HUES6 (cell line): ENCODE measurements around the gene JAM3.
A peak's percentile ranks its signal among the peaks of the same experiment; 100 is the strongest.

Experiments used
- H3K27ac ChIP-seq: 2 replicates; pipeline ENCODE4 v1.7.0; 2013; ENCODE audit warnings: low read depth, mild to moderate bottlenecking, low read length, inconsistent platforms
- H3K27me3 ChIP-seq: 2 replicates; pipeline ENCODE4 v1.6.1; 2013; ENCODE audit warnings: low read length; ENCODE audit not compliant: control insufficient read depth, insufficient read depth
- H3K36me3 ChIP-seq: 2 replicates; pipeline ENCODE4 v1.6.1; 2013; ENCODE audit warnings: low read length; ENCODE audit not compliant: control insufficient read depth, insufficient read depth
- H3K4me1 ChIP-seq: 2 replicates; pipeline ENCODE4 v1.6.1; 2013; ENCODE audit warnings: low read length; ENCODE audit not compliant: control insufficient read depth, insufficient read depth
- H3K4me3 ChIP-seq: 2 replicates; pipeline ENCODE4 v1.5.1; 2013; ENCODE audit warnings: low read depth, low read length
- H3K9ac ChIP-seq: one replicate; pipeline ENCODE4 v1.6.1; 2013; ENCODE audit warnings: mild to moderate bottlenecking, low read length
- H3K9me3 ChIP-seq: 2 replicates; pipeline ENCODE4 v1.6.1; 2013; ENCODE audit warnings: low read depth, low read length; ENCODE audit not compliant: control insufficient read depth, insufficient read depth

Gene JAM3

DNA sequence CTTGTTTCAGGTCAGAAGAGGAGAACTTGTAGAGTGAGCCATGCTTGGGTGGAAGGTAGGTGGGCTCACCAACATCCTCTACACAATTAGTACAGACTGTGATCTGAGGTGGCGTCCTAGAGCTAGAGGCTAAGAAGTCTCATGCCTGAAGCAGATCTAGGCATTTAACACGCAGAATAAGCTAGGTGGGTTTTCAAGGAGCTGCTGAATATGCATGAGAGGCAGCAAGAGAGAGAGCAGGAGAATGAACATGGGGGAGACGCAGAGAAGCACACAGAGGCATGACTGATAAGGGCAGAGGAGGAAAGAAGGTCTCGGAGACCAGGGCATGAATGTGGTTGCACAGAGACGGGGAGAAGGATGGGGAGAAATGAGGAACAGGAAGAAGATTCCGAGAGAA lies 36.8 kb upstream of the JAM3 start:
- H3K27me3 ChIP-seq = peaks cover 53% of the 10 kb centered on the region

GRCh38 chr11:134032501-134033091 lies 36.3 kb upstream of the JAM3 start:
- peaks cover 47% of the 10 kb centered on the region for H3K27me3 ChIP-seq
- H3K9me3 ChIP-seq = no peaks in the 10 kb centered on the region
- H3K27ac ChIP-seq = no peak overlapping the region
- H3K4me3 ChIP-seq = no peak overlapping the region
- no peak overlapping the region for H3K9ac ChIP-seq
- H3K4me1 ChIP-seq = peaks cover 30% of the 10 kb centered on the region
- H3K36me3 ChIP-seq = no peaks in the 10 kb centered on the region

More for the DNA sequence above, 36.8 kb upstream of the JAM3 start:
- Histone ChIP-seq H3K4me1 (peaks cover 30% of the 10 kb centered on the region), H3K9ac (no peak overlapping the region), H3K4me3 (no peak overlapping the region), H3K9me3 (no peaks in the 10 kb centered on the region), H3K36me3 (no peaks in the 10 kb centered on the region), H3K27ac (no peak overlapping the region)

GRCh38 chr11:134033276-134033675 lies 35.6 kb upstream of the JAM3 start:
- Histone ChIP-seq H3K27me3 (peaks cover 41% of the 10 kb centered on the region), H3K27ac (no peak overlapping the region), H3K9ac (no peak overlapping the region), H3K4me3 (peak overlapping the region; percentile 21; the same call in 1 of the 2 replicates), H3K4me1 (peaks cover 36% of the 10 kb centered on the region), H3K9me3 (no peaks in the 10 kb centered on the region), H3K36me3 (no peaks in the 10 kb centered on the region)

- no peak overlapping the region for H3K9ac ChIP-seq
- peak overlapping the region; percentile 21 for H3K4me3 ChIP-seq
- H3K4me1 ChIP-seq = peaks cover 41% of the 10 kb centered on the region
- no peaks in the 10 kb centered on the region for H3K9me3 ChIP-seq
- no peak overlapping the region for H3K27ac ChIP-seq
- peaks cover 35% of the 10 kb centered on the region for H3K27me3 ChIP-seq
- no peaks in the 10 kb centered on the region for H3K36me3 ChIP-seq
Observed at GRCh38 chr11:134033696-134034491, 35.0 kb upstream of the JAM3 start.

DNA sequence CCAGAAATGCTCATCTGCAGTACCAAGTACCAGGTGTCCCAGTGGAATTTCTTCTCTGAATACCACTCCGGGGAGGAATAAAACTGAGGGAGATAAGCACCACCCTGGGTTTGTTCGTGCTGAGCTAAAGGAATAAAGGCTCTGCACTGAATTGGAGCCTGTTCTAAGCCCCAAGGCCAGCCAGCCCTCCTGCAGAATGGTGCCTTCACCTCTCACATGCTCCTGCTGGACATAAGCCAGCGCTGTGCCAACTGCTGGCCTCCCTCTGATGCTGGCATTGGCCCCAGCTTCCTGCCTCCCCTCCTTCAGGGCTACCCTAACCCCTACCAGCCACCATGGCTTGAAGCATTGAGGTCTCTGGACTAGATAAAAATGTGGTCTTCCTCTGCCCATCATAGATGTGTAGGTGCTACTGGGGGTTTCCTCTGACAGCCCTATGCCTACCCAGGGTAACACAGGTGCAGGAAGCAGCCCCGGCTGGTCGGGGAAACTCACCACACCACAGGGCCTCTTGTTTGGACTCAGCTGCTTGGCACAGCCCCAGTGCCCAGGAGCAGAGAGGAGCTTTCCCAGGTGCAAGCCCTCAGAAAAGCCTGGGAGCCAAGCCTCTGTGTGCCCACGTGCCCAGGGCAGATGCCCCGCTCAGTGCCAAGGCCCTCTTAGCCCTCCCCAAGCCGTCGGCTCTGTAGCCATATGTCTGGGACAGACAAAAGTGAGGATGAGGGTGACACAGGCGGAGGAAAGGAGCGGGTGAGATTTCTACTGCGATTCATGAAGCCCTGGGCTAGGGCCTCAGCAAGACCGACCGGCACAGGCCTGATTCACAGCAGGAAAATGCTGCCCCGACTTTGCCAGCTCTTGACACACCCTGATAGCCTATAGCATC lies 34.1 kb upstream of the JAM3 start:
- Histone ChIP-seq H3K27ac (no peak overlapping the region), H3K27me3 (peaks cover 28% of the 10 kb centered on the region), H3K9me3 (no peaks in the 10 kb centered on the region), H3K36me3 (no peaks in the 10 kb centered on the region), H3K4me1 (peaks cover 49% of the 10 kb centered on the region), H3K4me3 (no peak overlapping the region), H3K9ac (no peak overlapping the region)

DNA sequence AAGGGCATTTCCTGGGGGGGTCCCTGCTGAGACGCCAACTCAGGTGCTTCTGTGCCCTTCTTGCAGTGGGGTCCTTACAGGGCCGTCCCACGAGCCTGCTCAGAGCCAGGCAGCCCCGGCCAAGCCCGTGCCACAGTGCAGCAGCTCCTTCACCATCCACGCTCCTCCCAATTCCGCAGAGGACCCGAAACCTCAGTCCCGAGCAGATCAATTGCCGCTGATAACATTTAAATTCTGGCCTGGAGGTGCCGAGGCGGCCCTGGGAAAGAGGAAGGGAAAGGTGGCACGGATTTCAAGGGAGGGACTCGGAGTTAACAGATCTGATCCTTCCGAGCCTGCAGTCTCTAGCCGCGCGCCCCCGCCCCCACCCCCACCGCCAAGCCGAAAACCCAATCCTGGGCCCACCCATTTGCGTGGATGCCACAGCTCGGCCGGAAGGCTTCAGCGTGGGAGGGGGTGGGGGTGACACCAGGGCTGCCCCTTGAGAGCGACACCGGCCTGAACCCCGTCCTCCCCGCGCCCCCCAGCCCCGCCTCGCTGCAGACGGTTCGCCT lies 32.3 kb upstream of the JAM3 start:
- peaks cover 16% of the 10 kb centered on the region for H3K27me3 ChIP-seq
- no peaks in the 10 kb centered on the region for H3K36me3 ChIP-seq
- H3K4me1 ChIP-seq = peaks cover 49% of the 10 kb centered on the region
- H3K9ac ChIP-seq = peak overlapping the region; percentile 60
- H3K9me3 ChIP-seq = no peaks in the 10 kb centered on the region
- H3K4me3 ChIP-seq = peak overlapping the region; percentile 82
- peak overlapping the region; percentile 75; the same call in 1 of the 2 replicates for H3K27ac ChIP-seq

DNA sequence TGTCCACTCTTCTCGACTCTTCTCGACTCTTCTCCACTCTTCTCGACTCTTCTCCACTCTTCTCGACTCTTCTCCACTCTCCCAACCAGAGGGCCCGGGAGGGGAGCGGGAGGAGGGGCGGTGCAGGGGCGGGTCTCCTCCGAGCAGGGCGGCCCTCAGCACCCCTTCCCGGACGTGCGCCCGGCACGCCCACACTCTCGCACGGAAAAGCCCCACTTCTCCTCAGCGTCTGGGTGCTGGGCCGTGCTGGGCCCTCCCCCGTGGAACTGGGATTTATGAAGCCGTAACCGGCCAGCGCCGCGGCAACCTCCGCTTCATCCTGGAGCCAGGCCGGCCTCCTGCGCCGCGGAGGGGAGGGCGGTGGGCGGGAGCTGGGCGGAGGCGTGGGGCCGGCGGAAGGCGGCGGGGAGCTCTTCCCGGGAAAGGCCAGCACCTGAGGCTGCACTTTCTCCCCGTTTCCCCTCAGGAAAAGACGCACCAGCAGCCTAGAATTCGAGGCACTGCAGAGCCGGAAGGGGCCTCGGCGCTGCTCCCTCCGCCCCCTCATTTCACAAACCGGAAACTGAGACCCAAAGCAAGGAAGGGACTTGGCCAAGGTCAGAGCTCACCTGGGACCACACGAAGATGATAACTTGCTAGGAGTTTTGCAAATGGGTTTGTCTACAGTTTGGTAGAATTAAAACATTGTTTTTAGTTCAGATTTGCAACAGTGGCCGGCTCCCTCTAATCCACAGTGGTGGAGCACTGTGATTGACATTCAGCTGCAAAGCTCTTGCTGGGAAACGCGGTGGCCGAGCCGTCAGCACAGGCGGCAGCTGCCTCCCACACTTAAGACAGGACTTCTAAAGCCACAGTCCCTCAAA lies 31.6 kb upstream of the JAM3 start:
- Histone ChIP-seq H3K27me3 (peaks cover 10% of the 10 kb centered on the region), H3K4me1 (peaks cover 49% of the 10 kb centered on the region), H3K4me3 (peak overlapping the region; percentile 82), H3K27ac (peak overlapping the region; percentile 75), H3K36me3 (no peaks in the 10 kb centered on the region), H3K9ac (peak overlapping the region; percentile 60), H3K9me3 (no peaks in the 10 kb centered on the region)

DNA sequence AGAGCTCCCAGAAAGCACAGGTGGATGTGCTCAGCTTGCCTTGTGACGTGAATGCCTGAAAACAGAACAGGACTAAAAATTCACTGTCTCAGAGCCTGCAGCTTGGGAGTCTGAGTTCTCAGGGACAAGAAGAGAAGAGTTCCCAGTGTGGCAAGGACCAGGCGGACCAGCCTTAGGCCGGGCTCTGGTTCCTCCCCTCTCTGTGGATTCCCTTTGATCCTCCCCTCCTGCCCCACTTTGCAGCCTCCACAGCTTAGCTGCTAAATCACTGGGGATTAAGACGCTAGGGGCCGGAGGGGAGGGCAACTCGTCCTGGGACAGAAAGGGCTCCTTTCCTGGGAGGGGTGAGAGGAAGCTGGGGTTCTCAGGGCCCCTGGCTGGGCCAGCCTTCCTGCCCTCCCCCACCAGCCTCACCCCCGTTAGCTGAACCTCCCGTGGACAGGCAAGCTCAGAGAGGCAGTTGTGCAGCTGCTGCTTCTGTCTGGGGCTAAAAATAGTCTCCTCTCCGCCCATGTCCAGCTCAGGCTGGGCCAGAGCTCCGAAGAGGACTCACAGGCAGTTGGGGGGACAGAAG lies 29.9 kb upstream of the JAM3 start:
- Histone ChIP-seq H3K4me1 (peaks cover 34% of the 10 kb centered on the region), H3K9me3 (no peaks in the 10 kb centered on the region), H3K27me3 (no peaks in the 10 kb centered on the region), H3K4me3 (no peak overlapping the region), H3K36me3 (no peaks in the 10 kb centered on the region), H3K9ac (peak overlapping the region; percentile 35), H3K27ac (no peak overlapping the region)

DNA sequence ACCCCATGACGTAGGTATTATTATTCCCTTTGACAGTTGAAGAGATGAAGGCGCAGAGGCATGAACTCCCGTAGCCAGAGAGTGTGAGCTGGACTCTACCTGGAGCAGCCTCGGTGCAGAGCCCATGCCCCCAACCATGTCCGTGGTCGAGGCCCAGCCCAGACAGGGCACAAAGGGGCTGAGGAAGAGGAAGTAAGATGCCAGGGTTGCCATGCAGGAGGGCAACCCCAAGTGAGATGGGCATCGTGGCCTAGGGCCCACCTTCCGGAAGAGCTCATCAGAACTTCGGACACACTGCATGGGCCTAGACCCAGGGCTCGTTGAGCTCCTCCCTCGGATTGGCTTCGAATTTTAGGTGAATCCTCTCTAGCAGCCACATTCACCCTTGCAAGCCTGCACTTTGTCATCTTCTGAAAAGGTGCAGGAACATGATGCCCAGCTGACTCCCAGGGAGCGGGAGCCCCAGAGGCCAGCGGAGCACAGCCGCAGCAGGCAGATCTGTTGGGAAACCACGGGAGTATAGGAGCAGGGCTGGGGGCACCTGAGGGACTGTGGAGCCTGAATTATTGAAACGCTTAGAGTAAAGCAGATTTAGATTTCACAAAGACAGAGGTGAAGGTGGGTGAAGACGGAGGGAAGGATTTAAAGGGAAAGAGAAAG lies 29.0 kb upstream of the JAM3 start:
- no peak overlapping the region for H3K4me3 ChIP-seq
- H3K36me3 ChIP-seq = no peaks in the 10 kb centered on the region
- peaks cover 26% of the 10 kb centered on the region for H3K4me1 ChIP-seq
- no peak overlapping the region for H3K27ac ChIP-seq
- H3K9me3 ChIP-seq = no peaks in the 10 kb centered on the region
- H3K27me3 ChIP-seq = no peaks in the 10 kb centered on the region
- no peak overlapping the region for H3K9ac ChIP-seq
